MM.1S (cell line): Measurements from ENCODE around the gene SPEM3.

ENCODE experiments used
- CTCF ChIP-seq: fragments of 300-600 bp; sonication (generic); IDR thresholded peaks from 2 replicates; pipeline ENCODE4 v1.5.1; 2016; ENCODE audit warnings: antibody characterized with exemption, low read length, mixed read lengths
- EZH2 ChIP-seq: fragments of 300-600 bp; sonication (generic); optimal IDR thresholded peaks from 2 replicates; pipeline ENCODE3; 2017; ENCODE audit warnings: low read depth, mild to moderate bottlenecking, antibody characterized with exemption, low read length, mixed read lengths
- EZH2phosphoT487 ChIP-seq: fragments of 300-600 bp; sonication (generic); IDR thresholded peaks from 2 replicates; pipeline ENCODE4 v1.6.1; 2018; ENCODE audit warnings: antibody characterized with exemption, low read length

DNA sequence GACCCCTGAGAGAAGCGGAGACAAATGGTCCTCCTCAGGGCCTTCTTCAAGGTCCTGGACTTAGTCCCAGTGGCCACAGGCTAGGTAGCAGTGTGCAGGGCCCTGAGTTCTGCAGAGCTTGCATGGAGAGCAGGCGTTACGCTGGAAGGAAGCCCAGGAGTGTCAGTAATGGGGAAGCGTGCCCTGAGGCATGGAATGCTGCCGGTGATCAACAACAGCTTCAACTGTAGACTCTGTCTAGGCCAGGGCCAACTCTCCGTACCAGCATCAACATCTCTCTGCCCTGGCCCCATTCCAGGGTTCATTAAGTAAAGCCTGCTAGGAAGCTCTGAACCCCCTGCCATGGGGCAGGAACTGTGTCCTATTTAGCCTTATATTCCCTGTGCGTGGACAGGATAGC, 48.3 kb upstream of the SPEM3 start:
- no peak for TF ChIP-seq CTCF
- no peak for TF ChIP-seq EZH2
- no peak for TF ChIP-seq EZH2phosphoT487
